Colon (tissue), 2 donors: ENCODE data around the gene DNAH17.

Experiments used
- FAIRE-seq: peaks from 2 replicates; lab custom pipeline; 2012; peaks lifted over from hg19 to GRCh38; lab: Jason Lieb, UNC
- donor health status: control.
- donor health status: control.

Gene DNAH17

GRCh38 chr17:78409191-78409928 is 167.8 kb downstream of the DNAH17 start:
- FAIRE-seq = no peak

- FAIRE-seq = no peak
Measured at GRCh38 chr17:78408476-78409050, 168.6 kb downstream of the DNAH17 start.

GRCh38 chr17:78407387-78408000 is 169.7 kb downstream of the DNAH17 start:
- FAIRE-seq = no peak

GRCh38 chr17:78406920-78407319 is 170.3 kb downstream of the DNAH17 start:
- no peak for FAIRE-seq

- FAIRE-seq = no peak
Measured at GRCh38 chr17:78406396-78406795, 170.8 kb downstream of the DNAH17 start.

- no peak for FAIRE-seq
Measured at GRCh38 chr17:78403822-78404221, 173.4 kb downstream of the DNAH17 start.

- FAIRE-seq = no peak
Measured at GRCh38 chr17:78401891-78402290, 175.3 kb downstream of the DNAH17 start.

- no peak for FAIRE-seq
Measured at GRCh38 chr17:78401246-78401645, 175.9 kb downstream of the DNAH17 start.

GRCh38 chr17:78400581-78401240 is 176.5 kb downstream of the DNAH17 start:
- no peak for FAIRE-seq

- no peak for FAIRE-seq
Measured at GRCh38 chr17:78399693-78400144, 177.5 kb downstream of the DNAH17 start.

- FAIRE-seq = no peak
Measured at GRCh38 chr17:78399028-78399692, 178.0 kb downstream of the DNAH17 start.

GRCh38 chr17:78398390-78398789 is 178.8 kb downstream of the DNAH17 start:
- no peak for FAIRE-seq

GRCh38 chr17:78397681-78398101 is 179.5 kb downstream of the DNAH17 start:
- FAIRE-seq = no peak

- no peak for FAIRE-seq
Measured at GRCh38 chr17:78396441-78397337, 180.5 kb downstream of the DNAH17 start.

GRCh38 chr17:78395155-78395554 is 182.0 kb downstream of the DNAH17 start:
- no peak for FAIRE-seq

GRCh38 chr17:78394209-78394608 is 183.0 kb downstream of the DNAH17 start:
- no peak for FAIRE-seq

- no peak for FAIRE-seq
Measured at GRCh38 chr17:78393575-78393974, 183.6 kb downstream of the DNAH17 start.

- no peak for FAIRE-seq
Measured at GRCh38 chr17:78392295-78392694, 184.9 kb downstream of the DNAH17 start.

- no peak for FAIRE-seq
Measured at GRCh38 chr17:78391843-78392242, 185.4 kb downstream of the DNAH17 start.

- FAIRE-seq = no peak
Measured at GRCh38 chr17:78391051-78391431, 186.2 kb downstream of the DNAH17 start.
